K562 (cell line): ENCODE data around the gene MATN1. TPM values are rescaled to one million over a fixed set of nuclear protein-coding genes. Genes with fewer than 3 reads are reported as not detected.

Source experiments
- ATF1 ChIP-seq, 2 experiments: fragments of 450-650 bp in 1 of 2; IDR thresholded peaks; 2 replicates each; pipeline ENCODE4 v1.6.1; 2016; ENCODE audit warnings: missing compliant biosample characterization in 1 of 2, missing genetic modification characterization in 1 of 2
- BRCA1 ChIP-seq, 2 experiments: fragments of 450-650 bp in 1 of 2; sonication (generic) in 1 of 2; formaldehyde crosslinking in 1 of 2; IDR thresholded peaks; 2 replicates each; pipeline versions ENCODE4 v1.5.0 to v1.6.1; 2017 to 2020; ENCODE audit warnings: mild to moderate bottlenecking in 1 of 2, missing genetic modification reagents in 1 of 2
- CBX5 ChIP-seq: IDR thresholded peaks from 2 replicates; pipeline ENCODE4 v1.6.1; 2014; ENCODE audit warnings: low read depth, borderline replicate concordance
- DIDO1 ChIP-seq: fragments of 450-650 bp; IDR thresholded peaks from 2 replicates; pipeline ENCODE4 v1.6.1; 2016; ENCODE audit warnings: low read depth, missing biosample characterization, missing genetic modification characterization
- HDAC2 ChIP-seq: fragments of 450-650 bp; IDR thresholded peaks from 2 replicates; pipeline ENCODE4 v1.6.1; 2016; ENCODE audit warnings: mild to moderate bottlenecking
- ILF3 ChIP-seq: fragments of 450-650 bp; IDR thresholded peaks from 2 replicates; pipeline ENCODE4 v1.6.1; 2018; ENCODE audit warnings: antibody characterized with exemption, mild to moderate bottlenecking, moderate library complexity, borderline replicate concordance
- JUND ChIP-seq, 2 experiments: IDR thresholded peaks; 2 replicates in 1 of 2; 3 replicates in 1 of 2; pipeline ENCODE4 v1.6.1; 2011; ENCODE audit warnings: borderline replicate concordance in 2 of 2, low read depth in 2 of 2, low read length in 2 of 2, improper control_type of control experiment in 1 of 2, missing biosample characterization in 1 of 2, missing genetic modification characterization in 1 of 2, missing genetic modification reagents in 1 of 2
- MEF2D ChIP-seq: conservative IDR thresholded peaks from 2 replicates; pipeline ENCODE4 v1.6.1; 2016; ENCODE audit warnings: low read depth, missing genetic modification characterization, missing compliant biosample characterization
- SMARCE1 ChIP-seq: fragments of 450-650 bp; IDR thresholded peaks from 2 replicates; pipeline ENCODE4 v1.7.1; 2016; ENCODE audit warnings: mild to moderate bottlenecking
- ZBTB1 ChIP-seq: sonication (generic); formaldehyde crosslinking; IDR thresholded peaks from 2 replicates; pipeline ENCODE4 v1.8.1; 2023; ENCODE audit warnings: missing genetic modification reagents, low read depth, mild to moderate bottlenecking, borderline replicate concordance
- ZNF589 ChIP-seq: fragments of 200-800 bp; sonication (Bioruptor generic); IDR thresholded peaks from 2 replicates; pipeline ENCODE4 v1.6.1; 2016; ENCODE audit warnings: low read depth, missing genetic modification characterization, missing compliant biosample characterization
- ZNF76 ChIP-seq: fragments of 250-450 bp; sonication (Bioruptor Pico); IDR thresholded peaks from 2 replicates; pipeline ENCODE4 v1.4.0; 2020; ENCODE audit warnings: mild to moderate bottlenecking, moderate library complexity, borderline replicate concordance
- ZSCAN29 ChIP-seq: fragments of 450-650 bp; IDR thresholded peaks from 2 replicates; pipeline ENCODE4 v1.6.1; 2017
- polyA plus RNA-seq, 8 experiments: library from polyadenylated mRNA; depleted of rRNA in 4 of 8; stranded (reverse) in 5 of 8; unstranded in 3 of 8; fragments of >200 nt; fragmentation: Nextera tagmentation in 2 of 8; fragmentation: Illumina TruSeq in 1 of 8; extraction: Ambion mirVana in 2 of 8; extraction: Trizol in 1 of 8; gene quantifications; 2 replicates each; pipeline versions ENCODE4 v1.2.1 to v1.2.3, GENCODE V29; 2011 to 2014; ENCODE audit warnings: inconsistent platforms in 1 of 8, missing spikeins in 1 of 8
- total RNA-seq, 7 experiments: library from RNA; depleted of rRNA in 6 of 7; stranded (reverse); fragments of >200 nt in 6 of 7; fragmentation: Illumina TruSeq in 2 of 7; extraction: Trizol in 2 of 7; gene quantifications; 2 replicates each; pipeline versions ENCODE4 v1.2.1 to v1.2.3, GENCODE V29; 2011 to 2021; ENCODE audit warnings: low replicate concordance in 1 of 7
- TF ChIP-seq, protein P1 (sequence below): sonication (generic); formaldehyde crosslinking; IDR thresholded peaks from 2 replicates; pipeline ENCODE4 v1.9.0; 2022; ENCODE audit warnings: mild to moderate bottlenecking, missing genetic modification reagents
- TF ChIP-seq, protein P2 (sequence below): fragments of 450-650 bp; IDR thresholded peaks from 2 replicates; pipeline ENCODE4 v1.6.1; 2016; ENCODE audit warnings: mild to moderate bottlenecking, moderate library complexity

Gene MATN1
- total and polyA plus RNA-seq, 9 of the 15 experiments (the other 6 are each of a cell fraction or from before 2014, with no cell fraction given), result 0.10 to 2.3 (median 1.2) TPM

DNA sequence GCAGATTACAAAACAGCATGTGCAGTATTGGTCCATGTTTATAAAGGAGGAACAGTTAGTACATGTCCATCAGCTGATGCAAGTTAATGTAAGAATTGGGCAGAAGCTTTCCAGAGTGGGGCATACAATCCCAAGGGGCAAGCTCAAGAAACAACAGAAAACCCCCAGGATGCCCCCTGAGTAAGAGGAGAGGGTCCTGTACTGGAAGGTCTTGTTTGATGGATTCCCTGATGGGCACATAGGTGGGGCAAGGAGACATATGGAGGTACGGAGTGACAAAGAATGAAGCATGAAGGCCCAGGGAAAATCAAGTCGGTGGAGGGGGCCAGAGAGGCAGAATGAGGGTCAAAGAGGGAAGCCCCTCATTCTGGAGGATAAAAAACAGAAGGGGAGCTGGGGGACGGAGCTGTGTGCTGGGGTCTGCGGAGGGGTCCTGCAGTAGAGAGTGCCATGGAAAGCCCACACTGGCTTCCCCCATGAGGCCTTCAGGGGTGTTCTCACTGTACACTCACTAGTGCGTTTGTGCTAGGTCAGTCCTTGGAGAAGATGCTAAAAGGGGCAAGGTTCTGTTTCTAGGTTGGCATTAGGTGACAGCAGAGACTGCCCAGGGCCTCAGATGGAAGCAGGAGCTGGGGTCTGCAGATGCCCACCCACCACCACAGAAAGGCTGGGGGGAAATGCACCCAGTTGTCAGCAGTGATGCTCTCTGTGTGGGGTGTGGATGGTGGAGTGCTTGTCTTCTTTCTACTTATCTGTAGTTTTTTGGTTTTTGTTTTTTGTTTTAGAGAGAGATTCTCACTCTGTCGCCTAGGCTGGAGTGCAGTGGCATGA lies 12.5 kb upstream of the MATN1 start (continued):
- no peak for TF ChIP-seq CBX5
- TF ChIP-seq ATF1 (CRISPR knock-in tag; IDR thresholded peaks at IDR 0.05), result no peak
- TF ChIP-seq ATF1 (tag; IDR thresholded peaks at IDR 0.05), result no peak
- TF ChIP-seq ZBTB1, result no peak
- peak; percentile 23; the same call in 1 of the 2 replicates for TF ChIP-seq JUND (IDR thresholded peaks at IDR 0.05; ENCODE audit: borderline replicate concordance, low read depth, low read length)
- TF ChIP-seq JUND (tag; IDR thresholded peaks at IDR 0.05; ENCODE audit: borderline replicate concordance, low read depth, low read length), result no peak
- TF ChIP-seq SMARCE1, result no peak
- TF ChIP-seq BRCA1 (IDR thresholded peaks at IDR 0.05), result no peak
- TF ChIP-seq BRCA1 (CRISPR knock-in tag; IDR thresholded peaks at IDR 0.05), result no peak
- TF ChIP-seq, protein P1, sequence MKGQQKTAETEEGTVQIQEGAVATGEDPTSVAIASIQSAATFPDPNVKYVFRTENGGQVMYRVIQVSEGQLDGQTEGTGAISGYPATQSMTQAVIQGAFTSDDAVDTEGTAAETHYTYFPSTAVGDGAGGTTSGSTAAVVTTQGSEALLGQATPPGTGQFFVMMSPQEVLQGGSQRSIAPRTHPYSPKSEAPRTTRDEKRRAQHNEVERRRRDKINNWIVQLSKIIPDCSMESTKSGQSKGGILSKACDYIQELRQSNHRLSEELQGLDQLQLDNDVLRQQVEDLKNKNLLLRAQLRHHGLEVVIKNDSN (CRISPR knock-in tag), result no peak
- TF ChIP-seq ZNF589 (CRISPR knock-in tag), result peak; percentile 91
- TF ChIP-seq DIDO1 (tag), result no peak
- TF ChIP-seq ZNF76 (CRISPR knock-in tag), result peak; percentile 47; the same call in 1 of the 2 replicates
- TF ChIP-seq, protein P2, sequence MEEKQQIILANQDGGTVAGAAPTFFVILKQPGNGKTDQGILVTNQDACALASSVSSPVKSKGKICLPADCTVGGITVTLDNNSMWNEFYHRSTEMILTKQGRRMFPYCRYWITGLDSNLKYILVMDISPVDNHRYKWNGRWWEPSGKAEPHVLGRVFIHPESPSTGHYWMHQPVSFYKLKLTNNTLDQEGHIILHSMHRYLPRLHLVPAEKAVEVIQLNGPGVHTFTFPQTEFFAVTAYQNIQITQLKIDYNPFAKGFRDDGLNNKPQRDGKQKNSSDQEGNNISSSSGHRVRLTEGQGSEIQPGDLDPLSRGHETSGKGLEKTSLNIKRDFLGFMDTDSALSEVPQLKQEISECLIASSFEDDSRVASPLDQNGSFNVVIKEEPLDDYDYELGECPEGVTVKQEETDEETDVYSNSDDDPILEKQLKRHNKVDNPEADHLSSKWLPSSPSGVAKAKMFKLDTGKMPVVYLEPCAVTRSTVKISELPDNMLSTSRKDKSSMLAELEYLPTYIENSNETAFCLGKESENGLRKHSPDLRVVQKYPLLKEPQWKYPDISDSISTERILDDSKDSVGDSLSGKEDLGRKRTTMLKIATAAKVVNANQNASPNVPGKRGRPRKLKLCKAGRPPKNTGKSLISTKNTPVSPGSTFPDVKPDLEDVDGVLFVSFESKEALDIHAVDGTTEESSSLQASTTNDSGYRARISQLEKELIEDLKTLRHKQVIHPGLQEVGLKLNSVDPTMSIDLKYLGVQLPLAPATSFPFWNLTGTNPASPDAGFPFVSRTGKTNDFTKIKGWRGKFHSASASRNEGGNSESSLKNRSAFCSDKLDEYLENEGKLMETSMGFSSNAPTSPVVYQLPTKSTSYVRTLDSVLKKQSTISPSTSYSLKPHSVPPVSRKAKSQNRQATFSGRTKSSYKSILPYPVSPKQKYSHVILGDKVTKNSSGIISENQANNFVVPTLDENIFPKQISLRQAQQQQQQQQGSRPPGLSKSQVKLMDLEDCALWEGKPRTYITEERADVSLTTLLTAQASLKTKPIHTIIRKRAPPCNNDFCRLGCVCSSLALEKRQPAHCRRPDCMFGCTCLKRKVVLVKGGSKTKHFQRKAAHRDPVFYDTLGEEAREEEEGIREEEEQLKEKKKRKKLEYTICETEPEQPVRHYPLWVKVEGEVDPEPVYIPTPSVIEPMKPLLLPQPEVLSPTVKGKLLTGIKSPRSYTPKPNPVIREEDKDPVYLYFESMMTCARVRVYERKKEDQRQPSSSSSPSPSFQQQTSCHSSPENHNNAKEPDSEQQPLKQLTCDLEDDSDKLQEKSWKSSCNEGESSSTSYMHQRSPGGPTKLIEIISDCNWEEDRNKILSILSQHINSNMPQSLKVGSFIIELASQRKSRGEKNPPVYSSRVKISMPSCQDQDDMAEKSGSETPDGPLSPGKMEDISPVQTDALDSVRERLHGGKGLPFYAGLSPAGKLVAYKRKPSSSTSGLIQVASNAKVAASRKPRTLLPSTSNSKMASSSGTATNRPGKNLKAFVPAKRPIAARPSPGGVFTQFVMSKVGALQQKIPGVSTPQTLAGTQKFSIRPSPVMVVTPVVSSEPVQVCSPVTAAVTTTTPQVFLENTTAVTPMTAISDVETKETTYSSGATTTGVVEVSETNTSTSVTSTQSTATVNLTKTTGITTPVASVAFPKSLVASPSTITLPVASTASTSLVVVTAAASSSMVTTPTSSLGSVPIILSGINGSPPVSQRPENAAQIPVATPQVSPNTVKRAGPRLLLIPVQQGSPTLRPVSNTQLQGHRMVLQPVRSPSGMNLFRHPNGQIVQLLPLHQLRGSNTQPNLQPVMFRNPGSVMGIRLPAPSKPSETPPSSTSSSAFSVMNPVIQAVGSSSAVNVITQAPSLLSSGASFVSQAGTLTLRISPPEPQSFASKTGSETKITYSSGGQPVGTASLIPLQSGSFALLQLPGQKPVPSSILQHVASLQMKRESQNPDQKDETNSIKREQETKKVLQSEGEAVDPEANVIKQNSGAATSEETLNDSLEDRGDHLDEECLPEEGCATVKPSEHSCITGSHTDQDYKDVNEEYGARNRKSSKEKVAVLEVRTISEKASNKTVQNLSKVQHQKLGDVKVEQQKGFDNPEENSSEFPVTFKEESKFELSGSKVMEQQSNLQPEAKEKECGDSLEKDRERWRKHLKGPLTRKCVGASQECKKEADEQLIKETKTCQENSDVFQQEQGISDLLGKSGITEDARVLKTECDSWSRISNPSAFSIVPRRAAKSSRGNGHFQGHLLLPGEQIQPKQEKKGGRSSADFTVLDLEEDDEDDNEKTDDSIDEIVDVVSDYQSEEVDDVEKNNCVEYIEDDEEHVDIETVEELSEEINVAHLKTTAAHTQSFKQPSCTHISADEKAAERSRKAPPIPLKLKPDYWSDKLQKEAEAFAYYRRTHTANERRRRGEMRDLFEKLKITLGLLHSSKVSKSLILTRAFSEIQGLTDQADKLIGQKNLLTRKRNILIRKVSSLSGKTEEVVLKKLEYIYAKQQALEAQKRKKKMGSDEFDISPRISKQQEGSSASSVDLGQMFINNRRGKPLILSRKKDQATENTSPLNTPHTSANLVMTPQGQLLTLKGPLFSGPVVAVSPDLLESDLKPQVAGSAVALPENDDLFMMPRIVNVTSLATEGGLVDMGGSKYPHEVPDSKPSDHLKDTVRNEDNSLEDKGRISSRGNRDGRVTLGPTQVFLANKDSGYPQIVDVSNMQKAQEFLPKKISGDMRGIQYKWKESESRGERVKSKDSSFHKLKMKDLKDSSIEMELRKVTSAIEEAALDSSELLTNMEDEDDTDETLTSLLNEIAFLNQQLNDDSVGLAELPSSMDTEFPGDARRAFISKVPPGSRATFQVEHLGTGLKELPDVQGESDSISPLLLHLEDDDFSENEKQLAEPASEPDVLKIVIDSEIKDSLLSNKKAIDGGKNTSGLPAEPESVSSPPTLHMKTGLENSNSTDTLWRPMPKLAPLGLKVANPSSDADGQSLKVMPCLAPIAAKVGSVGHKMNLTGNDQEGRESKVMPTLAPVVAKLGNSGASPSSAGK, result peak; percentile 27; the same call in 1 of the 2 replicates
- TF ChIP-seq ILF3, result no peak
- no peak for TF ChIP-seq HDAC2
- no peak for TF ChIP-seq ZSCAN29
- TF ChIP-seq MEF2D (tag), result peak; percentile 61; the same call in 1 of the 2 replicates
